Testis (tissue), 3 donors: ENCODE data around the gene SIX1. TPM values are rescaled to one million over a fixed set of nuclear protein-coding genes. Genes with fewer than 3 reads are reported as not detected.

Source experiments
- DNase-seq: peaks from one replicate; pipeline ENCODE4 v3.0.0-alpha.2; 2019
- H3K27ac ChIP-seq, 2 donors: fragments of 200-600 bp; sonication (generic); one replicate each; pipeline ENCODE4 v1.5.1; 2019
- H3K27me3 ChIP-seq: fragments of 200-600 bp; sonication (generic); one replicate; pipeline ENCODE4 v1.5.1; 2019
- H3K36me3 ChIP-seq: fragments of 200-600 bp; sonication (generic); one replicate; pipeline ENCODE4 v1.5.1; 2017; ENCODE audit warnings: low read depth; ENCODE audit errors: missing control alignments
- H3K4me1 ChIP-seq: fragments of 200-600 bp; sonication (generic); one replicate; pipeline ENCODE4 v1.5.1; 2019
- H3K4me3 ChIP-seq, 2 donors: fragments of 200-600 bp; sonication (generic); one replicate each; pipeline ENCODE4 v1.5.1; 2017 to 2019
- H3K9me3 ChIP-seq: fragments of 200-600 bp; sonication (generic); one replicate; pipeline ENCODE4 v1.5.1; 2017
- CTCF ChIP-seq, 3 experiments: fragments of 450-650 bp in 2 of 3; fragments of 200-600 bp in 1 of 3; sonication (generic) in 1 of 3; IDR thresholded peaks; one replicate each; pipeline ENCODE4 v1.5.1; 2016 to 2019; ENCODE audit warnings: antibody characterized with exemption in 3 of 3, mild to moderate bottlenecking in 2 of 3, moderate library complexity in 1 of 3
- POLR2A ChIP-seq: fragments of 450-650 bp; IDR thresholded peaks from one replicate; pipeline ENCODE4 v1.6.1; 2017; ENCODE audit warnings: antibody characterized with exemption, mild to moderate bottlenecking, moderate library complexity
- WGBS, 2 donors: methylation state at CpG; one replicate each; pipeline ENCODE4 v1.1.5; 2018; 5-methylcytosine and 5-hydroxymethylcytosine counted together
- intact Hi-C: fragments of 100-400 bp; cut with DNase I; formaldehyde crosslinking; loops from one replicate; pipeline ENCODE4 v1.15.1; 2023; ENCODE audit warnings: low total_unique reads
- polyA plus RNA-seq: library from polyadenylated mRNA; stranded (reverse); fragments of 350-450 nt; fragmentation: Illumina TruSeq; extraction: RNeasy Lipid Tissue Mini Kit (QIAGEN cat#74804); gene quantifications from one replicate; pipeline ENCODE4 v1.2.3, GENCODE V29; 2014; ENCODE audit warnings: low read depth, low replicate concordance; ENCODE audit not compliant: insufficient read depth
- total RNA-seq, 2 donors: library from RNA; depleted of rRNA; stranded (reverse); fragments of >200 nt; gene quantifications; one replicate each; pipeline ENCODE4 v1.2.3, GENCODE V29; 2016

SIX1 gene
- total and polyA plus RNA-seq, 3 donors from 2014 or later, result 3.0 to 9.0 (median 8.7) TPM

GRCh38 chr14:60670989-60671388, 21.7 kb upstream of the SIX1 start:
- H3K27ac ChIP-seq, result no peak overlapping the region
- intact Hi-C loops, result no loop called here
- TF ChIP-seq POLR2A, result no peak
- TF ChIP-seq CTCF (IDR thresholded peaks at IDR 0.05), result no peak
- WGBS, 2 donors, result 91 to 96% methylated on average over 3 of the region's 3 CpGs
- no peak for DNase-seq
- H3K36me3 ChIP-seq, result no peaks in the 10 kb centered on the region
- H3K27me3 ChIP-seq, result no peaks in the 10 kb centered on the region
- no peaks in the 10 kb centered on the region for H3K9me3 ChIP-seq
- H3K4me3 ChIP-seq, result no peak overlapping the region
- H3K4me1 ChIP-seq, result no peaks in the 10 kb centered on the region

GRCh38 chr14:60668431-60669112, 19.3 kb upstream of the SIX1 start:
- Histone ChIP-seq H3K9me3 (no peaks in the 10 kb centered on the region), H3K4me3 (no peak overlapping the region), H3K4me1 (no peaks in the 10 kb centered on the region), H3K27ac (no peak overlapping the region), H3K27me3 (no peaks in the 10 kb centered on the region), H3K36me3 (no peaks in the 10 kb centered on the region)
- intact Hi-C loops, result no loop called here
- WGBS, 2 donors, result 83 to 91% methylated on average over 5 of the region's 5 CpGs
- TF ChIP-seq CTCF (IDR thresholded peaks at IDR 0.05), result no peak
- no peak for TF ChIP-seq POLR2A
- DNase-seq, result no peak

- peaks cover 7% of the 10 kb centered on the region for H3K27me3 ChIP-seq
- H3K27ac ChIP-seq, result no peak overlapping the region
- intact Hi-C loops, result no loop called here
- TF ChIP-seq POLR2A (no peak), CTCF (IDR thresholded peaks at IDR 0.05) (no peak)
- no peak overlapping the region for H3K4me3 ChIP-seq
- no peaks in the 10 kb centered on the region for H3K36me3 ChIP-seq
- H3K9me3 ChIP-seq, result no peaks in the 10 kb centered on the region
- H3K4me1 ChIP-seq, result no peaks in the 10 kb centered on the region
- 84 to 87% methylated on average over 3 of the region's 3 CpGs for WGBS, 2 donors
- no peak for DNase-seq
Observed at GRCh38 chr14:60665177-60665550, 15.9 kb upstream of the SIX1 start.

- no peak for DNase-seq
Observed at GRCh38 chr14:60662982-60663381, 13.7 kb upstream of the SIX1 start.

More at GRCh38 chr14:60662982-60663381, 13.7 kb upstream of the SIX1 start:
- intact Hi-C loops, result no loop called here
- Histone ChIP-seq H3K4me1 (peaks cover 2% of the 10 kb centered on the region), H3K9me3 (no peaks in the 10 kb centered on the region), H3K36me3 (no peaks in the 10 kb centered on the region), H3K27me3 (peaks cover 7% of the 10 kb centered on the region), H3K27ac (no peak overlapping the region), H3K4me3 (no peak overlapping the region)
- WGBS, 2 donors, result 64 to 89% methylated on average over 1 of the region's 1 CpG
- no peak for TF ChIP-seq POLR2A
- no peak for TF ChIP-seq CTCF (IDR thresholded peaks at IDR 0.05)
